Measurements from ENCODE around the gene GSK3A. TPM values are rescaled to one million over a fixed set of nuclear protein-coding genes. Genes with fewer than 3 reads are reported as not detected.

Gene GSK3A
- polyA plus RNA-seq, 1 donor, result 42.1 TPM

DNA sequence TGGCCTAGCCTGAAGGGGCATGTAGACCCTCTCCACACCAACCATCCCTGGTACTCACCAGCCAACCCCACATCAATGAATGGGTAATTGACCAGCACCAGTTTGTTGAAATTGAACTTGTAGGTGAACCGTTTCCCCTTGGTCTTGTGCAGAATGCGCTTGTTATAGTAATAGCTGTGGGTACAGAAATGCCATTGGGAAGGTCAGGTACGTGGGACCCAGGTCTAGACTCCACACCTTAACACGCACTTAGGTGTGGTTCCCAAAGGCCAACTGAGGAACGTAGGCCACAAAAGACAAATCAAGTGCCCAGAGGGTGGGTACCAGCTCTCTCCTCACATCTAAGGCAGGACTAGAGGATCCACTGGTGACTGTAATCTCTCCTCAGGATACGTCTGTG, 7.4 kb upstream of the GSK3A start:
- DNase-seq (ENCODE audit: low read depth), result no peak

DNA sequence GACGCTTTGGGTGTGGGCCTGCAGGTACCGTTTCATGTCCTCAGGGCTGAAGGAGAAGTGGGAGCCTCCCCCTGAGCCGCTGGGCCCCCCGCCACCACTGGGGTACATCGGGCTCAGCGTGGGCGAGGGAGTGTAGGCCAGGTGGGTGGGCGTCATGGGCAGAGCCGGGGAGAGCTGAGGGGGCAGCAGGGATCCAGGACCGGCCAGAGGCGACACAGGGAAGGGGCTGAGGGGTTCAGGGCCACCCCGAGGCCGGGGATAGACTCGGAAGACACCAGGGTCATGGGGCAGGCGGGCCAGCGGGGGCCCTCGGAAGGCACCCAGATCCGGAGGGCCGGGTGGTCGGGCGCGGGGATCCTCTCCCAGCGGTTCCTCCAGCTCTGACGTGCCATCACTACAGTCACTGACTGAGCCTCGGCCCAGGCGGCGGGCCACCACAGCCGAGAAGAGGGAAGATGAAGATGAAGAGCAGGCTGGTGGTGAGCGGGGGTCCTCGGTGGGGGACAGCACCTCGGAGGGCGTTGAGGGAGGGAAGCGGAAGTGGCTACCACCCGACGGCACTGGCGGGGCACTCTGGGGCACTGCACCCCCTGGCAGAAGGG, 6.8 kb upstream of the GSK3A start:
- DNase-seq (ENCODE audit: low read depth), result no peak

DNA sequence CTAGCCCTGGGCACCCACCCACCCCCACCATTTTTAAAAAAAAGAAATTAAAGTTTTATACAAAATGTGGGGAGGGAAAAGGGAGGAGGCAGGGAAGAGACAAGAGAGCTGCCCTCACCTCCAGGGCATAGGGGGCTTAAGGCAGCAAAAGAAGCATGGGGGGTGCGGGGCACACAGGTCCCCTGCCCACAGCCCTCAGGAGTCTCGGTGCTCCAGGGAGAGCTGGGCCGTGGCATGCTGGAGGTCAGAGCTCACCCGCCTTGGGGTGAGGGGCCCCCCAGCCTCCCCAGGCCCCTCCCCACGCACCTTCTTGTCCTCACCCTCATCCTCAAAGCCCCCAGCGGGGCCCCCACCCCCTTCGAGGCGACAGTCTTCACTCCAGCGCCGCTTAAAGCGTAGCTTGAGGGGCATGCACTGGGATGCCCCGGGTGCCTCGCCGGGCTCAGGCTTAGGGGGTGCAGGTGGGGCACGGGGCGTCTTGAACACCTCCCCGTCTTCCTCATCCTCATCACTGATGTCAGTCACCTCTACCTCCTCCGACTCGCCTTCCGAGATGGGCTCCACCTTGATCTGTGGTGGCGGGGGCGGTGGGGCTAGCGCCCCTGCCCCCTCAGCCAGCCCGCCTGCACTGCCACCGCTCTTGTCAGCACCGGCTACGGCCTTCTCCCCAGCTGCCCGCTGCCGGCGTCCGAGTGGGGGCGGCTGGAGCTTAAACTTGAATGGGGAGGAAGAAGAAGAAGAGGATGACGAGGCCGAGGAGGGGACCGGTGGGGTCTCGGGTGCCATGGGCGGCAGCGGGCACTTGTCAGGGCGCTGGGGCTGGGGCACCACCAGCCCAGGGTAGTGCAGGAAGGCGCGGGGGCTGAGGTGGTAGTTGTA, 6.1 kb upstream of the GSK3A start:
- DNase-seq (ENCODE audit: low read depth), result no peak

DNA sequence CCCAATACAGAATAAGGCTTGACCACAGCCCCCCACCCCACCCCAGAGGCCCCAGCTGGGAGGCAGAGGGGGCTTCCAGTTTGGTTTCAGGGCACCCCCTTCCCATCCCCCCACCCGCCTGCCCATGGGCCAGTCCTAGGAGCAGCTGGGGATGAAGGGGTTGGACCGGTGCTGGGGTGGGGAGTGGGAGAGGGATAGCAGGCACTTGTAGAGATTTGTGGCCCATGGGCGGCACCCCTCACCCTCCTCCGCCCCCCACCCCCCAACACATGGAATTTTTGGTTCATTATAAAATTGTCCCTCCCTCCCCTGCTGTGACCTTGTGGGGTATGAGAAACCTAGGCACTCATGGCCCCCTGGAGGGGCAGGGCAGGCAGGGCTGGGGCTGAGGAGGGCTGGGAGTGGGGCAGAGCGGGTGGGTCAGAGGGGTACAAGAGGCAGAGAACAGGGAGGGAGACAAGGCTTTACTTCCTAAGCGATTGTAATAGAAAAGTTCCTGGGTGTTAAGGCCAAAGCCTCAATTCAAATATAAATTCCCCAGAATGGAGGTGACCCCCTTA, 5.3 kb upstream of the GSK3A start:
- DNase-seq (ENCODE audit: low read depth), result no peak

DNA sequence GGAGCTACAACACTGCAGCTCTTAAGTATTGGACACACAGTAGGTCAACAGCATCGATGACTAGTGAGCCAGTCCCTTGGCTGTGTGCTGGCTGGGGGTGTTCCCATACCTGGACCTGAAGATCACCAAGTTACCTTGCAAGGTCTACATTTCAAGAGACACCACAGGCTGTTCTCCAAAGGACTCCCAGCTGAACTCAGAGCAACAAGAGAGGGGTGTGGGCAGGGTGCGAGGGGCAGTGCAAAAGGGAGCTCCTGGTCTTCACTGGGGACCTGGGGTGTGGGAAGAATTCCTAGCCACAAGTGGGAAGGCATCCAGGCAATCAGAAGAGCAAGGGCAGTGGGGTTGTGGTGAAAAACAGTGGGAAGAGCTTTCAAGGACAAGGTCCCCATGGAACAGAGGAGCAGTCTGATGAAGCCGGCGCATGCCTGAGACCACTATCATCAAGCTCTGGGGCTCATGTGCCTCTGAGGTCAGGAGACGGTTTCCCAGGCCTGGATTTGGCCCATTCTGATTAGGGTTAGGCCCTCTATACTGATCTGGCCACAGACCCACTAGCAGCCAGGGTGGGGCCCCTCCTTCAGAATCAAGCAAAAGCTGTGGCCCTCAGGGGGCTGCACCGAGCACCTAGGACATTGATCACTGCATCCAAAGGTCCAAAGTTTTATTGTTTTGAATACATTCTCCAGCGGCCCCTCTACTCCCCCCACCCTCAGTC, 4.7 kb upstream of the GSK3A start:
- DNase-seq (ENCODE audit: low read depth), result no peak

DNA sequence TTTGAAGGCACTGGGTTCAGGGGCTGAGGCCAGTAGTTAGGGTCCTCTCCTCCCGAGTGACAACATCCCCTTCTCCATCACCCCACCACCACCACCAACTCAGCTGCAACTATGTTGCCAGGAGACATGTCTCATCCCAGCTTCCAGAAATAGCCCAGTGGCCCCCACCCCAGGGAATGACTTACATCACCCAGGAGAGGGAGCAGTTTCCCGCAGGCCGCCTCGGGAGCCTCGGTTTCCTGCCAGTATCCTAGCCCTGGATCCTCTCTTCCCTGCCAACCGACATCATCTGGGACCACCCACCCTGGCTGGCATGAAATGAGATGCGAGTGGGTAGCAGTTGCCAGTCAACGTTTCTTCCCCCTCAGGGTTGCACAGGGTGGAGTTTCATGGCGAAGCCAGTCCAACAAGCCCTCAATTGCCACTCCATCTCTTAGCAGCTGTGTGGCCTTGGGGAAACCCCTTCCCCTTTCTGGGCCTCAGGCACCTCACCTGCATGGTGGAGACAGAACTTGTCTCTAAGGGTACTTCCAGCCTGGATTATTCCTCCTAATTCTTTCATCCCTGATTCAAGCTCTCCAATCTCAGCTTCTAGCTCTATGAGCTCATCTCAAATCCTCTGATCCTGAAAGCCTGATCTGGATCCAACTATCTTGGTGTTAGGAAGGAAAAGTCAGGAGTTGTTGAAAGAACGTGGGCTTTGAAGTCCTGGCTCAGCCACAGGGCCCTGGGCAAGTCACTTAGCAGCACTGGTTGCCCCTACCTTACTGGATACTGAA, 3.9 kb upstream of the GSK3A start:
- DNase-seq (ENCODE audit: low read depth), result no peak

DNA sequence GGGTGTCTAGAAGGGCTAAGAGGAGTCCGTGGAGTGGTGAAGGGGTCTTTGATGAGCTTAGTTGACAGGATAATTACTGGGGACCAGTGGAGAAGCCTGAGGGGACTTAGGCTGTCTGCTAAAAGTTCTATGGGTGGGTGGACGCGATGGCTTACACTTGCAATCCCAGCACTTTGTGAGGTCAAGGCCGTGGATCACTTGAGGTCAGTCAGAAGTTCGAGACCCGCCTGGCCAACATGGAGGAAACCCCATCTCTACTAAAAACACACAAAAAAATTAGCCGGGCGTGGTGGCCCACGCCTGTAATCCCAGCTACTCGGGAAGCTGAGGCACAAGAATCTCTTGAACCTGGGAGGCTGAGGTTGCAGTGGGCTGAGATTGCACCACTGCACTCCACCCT, 2.8 kb upstream of the GSK3A start:
- DNase-seq (ENCODE audit: low read depth), result no peak

DNA sequence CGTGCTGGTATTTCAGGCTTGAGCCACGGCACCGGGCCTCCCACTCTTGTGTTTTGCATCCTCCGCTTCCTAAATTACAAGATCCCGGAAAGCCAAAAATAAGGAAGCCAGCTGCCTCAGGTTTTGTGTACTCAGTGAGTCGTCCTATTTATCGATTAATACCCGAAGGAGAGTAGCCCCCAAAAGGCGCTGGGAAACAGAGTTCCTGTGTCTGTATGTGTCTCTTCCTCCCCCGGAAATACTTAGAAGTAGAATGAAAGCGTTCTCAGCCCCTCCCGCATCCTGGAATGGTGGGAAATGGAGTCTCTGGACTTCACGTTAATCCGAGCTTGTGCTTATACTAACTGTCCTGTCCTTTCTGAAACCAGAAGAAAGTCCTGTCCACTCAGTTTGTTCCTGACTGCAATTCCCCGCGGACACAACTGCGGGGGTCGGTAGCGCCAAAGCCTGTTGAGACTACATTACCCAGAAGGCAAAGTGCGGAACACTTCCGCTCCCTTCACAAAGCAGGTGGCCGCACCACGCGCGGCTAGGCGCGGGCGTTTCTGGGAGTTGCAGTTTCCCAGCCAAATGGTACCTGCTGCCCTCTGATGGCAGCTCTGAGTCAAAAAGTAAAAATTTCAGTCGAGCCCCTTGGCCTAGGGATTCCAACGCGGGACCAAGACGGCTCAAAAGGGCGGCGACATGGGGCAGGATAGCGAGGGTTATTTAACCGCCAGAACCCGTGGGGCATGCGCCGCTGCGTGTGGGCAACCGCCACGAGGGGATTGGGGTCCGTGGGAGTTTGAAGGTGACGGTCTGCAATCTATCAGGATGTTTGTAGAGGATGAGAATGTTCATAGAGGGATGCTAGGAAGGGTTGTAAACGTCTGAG, 2.2 kb upstream of the GSK3A start:
- peak; percentile 95 for DNase-seq (ENCODE audit: low read depth)

DNA sequence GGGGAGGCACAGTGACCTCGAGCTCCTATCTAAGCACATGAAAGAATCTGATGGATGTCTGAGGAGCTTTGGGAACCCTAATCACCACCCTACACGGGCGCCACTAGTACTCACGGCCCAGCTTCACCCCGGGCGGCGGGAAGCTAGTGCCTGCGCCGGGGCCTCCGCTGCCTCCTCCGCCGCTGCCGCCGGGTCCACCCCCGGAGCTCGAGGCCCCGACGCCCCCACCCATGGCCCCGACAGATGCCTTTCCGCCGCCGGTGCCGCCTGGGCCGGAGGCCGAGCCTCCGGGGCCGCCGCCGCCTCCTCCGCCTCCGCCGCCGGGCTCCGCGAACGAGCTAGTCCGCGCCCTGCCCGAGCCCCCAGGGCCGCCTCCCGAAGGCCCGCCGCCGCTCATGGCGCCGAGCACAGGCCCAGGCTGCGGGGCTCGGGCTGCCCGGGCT, 312 bp downstream of the GSK3A start:
- DNase-seq (ENCODE audit: low read depth), result no peak

DNA sequence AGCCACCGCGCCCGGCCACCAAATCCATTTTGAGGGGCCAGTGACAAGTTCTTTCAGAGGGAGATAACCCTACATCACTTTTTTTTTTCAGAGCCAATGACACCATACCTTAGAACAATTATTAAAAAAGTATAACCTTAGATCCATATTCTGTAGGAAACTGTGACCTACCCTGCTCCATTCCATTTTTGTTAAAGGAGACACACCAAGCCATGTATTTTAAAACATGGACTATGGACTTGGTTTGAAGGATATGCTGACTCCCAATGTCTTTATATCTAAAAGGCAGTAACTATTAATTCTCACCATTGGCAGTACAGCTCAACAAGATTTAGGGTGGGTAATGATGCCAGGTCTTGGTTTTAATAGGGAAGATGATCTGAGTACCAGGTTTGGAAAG, 1.1 kb downstream of the GSK3A start:
- no peak for DNase-seq (ENCODE audit: low read depth)

DNA sequence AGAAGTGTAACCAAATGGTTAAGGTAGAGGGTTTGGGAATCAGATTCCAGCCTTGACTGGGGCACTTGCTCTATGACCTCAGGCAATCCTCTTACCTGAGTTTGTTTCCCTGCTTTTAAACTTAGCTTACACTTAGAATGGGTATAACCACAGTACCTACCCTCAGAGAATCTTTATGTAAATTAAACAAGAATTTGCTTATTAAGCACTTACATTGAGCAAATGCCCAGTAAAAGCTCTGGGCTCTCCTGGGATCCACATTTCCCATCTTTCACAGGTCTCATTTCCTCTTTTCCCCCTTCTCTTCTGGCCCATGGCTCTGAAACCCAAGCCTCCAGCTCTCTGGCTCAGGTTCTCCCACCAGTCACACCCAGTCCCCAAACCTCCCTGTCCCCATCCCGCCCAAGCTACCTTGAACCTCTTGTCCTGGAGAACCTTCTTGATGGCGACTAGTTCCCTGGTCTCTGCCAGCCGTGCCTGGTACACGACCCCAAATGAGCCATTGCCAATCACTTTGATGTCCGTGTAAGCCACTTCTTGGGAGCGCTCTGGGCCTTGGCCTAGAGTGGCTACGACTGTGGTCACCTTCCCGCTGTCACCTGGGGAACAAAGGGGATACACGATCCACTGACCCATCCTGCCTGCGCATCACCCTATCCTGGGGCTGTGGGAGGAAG, 2.7 kb downstream of the GSK3A start:
- DNase-seq (ENCODE audit: low read depth), result no peak

DNA sequence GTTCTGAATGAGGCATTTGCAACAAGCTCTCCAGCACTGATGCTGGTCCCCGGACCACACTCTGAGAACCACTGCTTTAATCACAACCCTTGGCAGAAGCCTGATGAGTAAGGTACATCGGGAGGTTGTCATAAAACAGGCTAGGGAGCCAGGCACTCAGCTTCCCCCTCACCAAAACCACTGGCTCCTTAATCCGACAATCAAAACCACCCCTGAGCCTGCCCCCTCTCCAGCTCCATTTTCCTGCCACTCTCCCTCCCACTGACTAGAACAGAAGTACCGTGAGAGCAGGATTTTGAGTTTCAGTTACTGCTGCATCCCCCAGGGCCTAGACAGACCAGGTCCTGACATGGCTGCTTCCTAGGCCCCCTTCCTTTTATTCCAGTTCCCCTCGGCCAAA, 7.2 kb downstream of the GSK3A start:
- DNase-seq (ENCODE audit: low read depth), result no peak

DNA sequence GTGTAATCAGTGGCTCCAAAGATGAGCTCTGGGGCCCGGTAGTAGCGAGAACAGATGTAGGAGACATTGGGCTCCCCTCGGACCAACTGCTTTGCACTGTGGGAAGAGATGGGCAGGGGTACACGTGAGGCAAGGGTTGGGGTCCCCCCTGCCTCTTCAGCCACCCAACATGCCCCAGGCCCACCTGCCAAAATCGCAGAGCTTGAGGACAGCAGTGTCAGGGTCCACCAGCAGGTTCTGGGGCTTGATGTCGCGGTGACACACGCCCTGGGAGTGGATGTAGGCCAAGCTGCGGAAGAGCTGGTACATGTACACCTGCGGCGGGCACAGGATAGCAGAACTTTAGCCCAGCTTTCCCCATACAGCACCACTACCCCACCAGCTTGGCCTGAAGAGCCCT, 8.0 kb downstream of the GSK3A start:
- DNase-seq (ENCODE audit: low read depth), result no peak

DNA sequence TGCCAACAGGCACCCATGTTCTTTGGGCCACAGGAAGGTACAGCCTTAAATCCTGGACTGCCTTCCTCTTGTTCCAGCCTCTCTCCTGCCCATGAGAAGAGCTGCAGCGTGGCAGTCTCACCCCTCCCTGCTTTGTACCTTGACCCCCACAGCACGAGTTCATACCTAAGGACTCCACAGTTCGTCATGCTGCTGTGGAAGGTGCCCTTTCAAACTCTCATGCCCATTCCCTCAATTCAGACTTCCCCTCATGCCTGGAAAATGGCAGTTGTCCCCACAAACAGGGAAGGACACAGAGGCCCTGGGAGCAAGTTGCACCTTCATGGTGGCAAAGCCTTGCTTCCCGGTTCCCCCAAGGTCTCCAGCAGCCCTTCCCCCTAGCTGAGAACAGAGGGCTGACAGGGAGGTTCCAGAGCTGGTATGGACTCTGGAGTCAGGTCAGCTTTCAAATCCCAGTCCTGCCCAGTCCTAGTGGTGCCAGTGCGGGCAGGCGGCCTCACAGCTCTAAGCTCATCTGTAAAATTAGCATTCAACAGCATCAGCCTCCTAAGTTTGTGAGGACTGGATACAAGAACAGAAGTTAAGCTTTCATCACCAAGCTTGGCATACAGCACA, 8.6 kb downstream of the GSK3A start:
- no peak for DNase-seq (ENCODE audit: low read depth)

DNA sequence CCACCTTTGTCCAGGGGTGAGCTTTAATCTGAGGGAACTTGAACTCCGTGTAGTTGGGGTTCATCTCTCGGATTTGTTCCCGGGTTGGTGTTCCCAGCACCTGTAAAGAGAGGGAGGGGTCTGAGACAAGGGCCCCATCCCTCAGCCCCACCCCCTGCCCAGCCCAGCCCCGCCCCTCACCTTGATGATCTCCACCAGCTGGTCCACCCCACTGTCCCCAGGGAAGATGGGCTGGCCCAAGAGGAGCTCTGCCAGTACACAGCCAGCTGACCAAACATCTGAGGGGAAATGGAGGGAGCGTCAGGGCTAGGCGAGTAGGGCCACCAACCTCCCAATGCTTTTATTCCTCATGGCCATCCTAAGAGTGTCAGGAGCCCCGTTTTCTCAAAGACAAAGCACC, 9.3 kb downstream of the GSK3A start:
- no peak for DNase-seq (ENCODE audit: low read depth)

DNA sequence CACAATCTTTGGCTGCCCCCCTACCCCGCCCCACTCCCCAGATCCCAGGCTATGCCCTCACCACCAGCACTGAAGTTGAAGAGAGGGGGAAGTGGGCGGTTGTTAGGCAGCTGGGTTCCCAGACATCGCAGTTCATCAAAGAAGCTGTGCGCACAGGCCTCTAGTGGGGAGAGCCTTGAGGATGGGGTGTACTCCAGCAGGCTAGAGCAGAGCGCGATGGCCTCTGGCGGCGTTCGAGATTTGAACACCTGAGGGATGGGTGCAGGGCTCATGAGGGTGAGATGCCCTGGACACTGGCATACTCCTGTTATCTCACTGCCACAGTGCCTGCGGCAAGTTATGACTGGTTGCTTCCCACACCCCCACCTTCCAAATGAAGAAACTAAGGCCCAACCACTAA, 10.0 kb downstream of the GSK3A start:
- no peak for DNase-seq (ENCODE audit: low read depth)

DNA sequence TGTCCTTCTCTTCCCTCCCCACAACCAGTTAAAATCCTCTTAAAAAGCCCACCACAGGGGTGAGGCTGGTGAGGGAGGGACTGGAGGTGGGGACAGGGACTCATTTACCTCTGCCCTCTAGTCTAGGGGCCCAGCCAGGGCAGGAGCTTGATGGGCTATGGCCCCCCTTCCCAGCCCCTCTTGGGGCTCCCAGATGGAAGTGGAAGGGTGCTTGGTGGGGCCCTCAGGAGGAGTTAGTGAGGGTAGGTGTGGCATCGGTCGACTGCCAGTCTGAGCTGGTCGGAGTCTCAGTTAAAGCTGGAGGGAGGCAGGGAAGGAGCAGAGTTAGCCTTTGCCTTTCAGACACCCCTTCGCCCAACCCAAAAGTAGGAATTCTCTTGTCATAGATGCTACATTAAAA, 11.8 kb downstream of the GSK3A start:
- no peak for DNase-seq (ENCODE audit: low read depth)

DNA sequence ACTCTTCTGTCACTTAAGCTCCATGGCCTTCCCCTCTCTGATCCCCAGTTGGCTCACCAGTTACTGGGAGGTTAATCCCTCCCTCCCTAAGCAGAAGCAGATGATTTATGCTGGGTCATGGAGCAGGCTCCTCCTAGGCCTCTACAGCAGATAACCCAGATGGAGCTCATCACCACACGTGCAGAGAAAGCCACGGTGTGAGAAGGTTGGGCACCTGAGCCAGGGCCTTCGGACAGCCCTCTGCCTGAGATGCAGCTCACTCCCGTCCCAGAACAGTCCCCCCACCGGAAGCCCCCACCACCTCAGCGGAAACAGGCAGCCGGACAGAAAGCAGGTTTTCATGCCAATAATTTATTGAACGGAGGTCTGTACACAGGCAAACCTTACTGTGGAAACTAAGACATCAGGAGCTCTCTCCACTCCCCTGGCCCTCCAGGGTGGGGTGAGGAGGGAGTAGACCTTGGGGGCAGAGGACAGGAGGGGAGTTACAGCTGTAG, 12.5 kb downstream of the GSK3A start:
- no peak for DNase-seq (ENCODE audit: low read depth)

DNA sequence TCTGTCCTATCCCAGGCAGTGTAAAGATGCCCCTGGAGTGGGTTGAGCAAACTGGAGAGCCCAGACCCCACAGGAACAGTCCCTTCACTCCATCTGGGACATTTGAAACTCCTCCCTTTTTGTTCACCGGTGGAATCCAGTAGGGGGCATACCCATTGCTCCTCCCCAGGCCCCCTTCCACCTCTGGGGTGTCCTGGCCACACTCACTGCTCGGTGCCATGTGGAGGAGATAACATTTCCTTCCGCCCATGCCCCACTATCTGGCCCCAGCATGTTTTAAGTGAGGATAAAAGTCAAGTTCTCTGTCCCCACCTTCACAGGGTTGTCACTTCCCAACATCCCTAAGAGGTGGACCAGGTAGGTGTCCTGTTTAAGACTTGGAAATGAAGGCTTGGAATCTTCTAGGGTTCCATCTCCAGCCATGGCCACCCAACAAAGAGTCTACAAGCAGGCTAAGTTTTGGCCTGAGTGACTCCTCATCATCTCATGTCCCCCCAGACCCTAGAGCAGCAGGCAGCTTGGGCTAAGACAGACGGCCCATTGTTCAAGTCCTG, 13.0 kb downstream of the GSK3A start:
- no peak for DNase-seq (ENCODE audit: low read depth)

All from forelimb muscle (tissue), 1 donor.